Activated CD8-positive, alpha-beta memory T cell treated with anti-CD3 and anti-CD28 coated beads for 36 hours (primary cell): ENCODE measurements around the gene MT1H. TPM values are rescaled to one million over a fixed set of nuclear protein-coding genes. Genes with fewer than 3 reads are reported as not detected.
"Not testable (repeated sequence)": the region's sequence is repeated elsewhere in the genome, so short reads cannot be mapped to it uniquely, and the experiment has no call there.

ENCODE experiments used
- CTCF ChIA-PET: fragments of 350-600 bp; sonication (Branson Sonifier 250); formaldehyde crosslinking; loops from one replicate; lab custom pipeline; 2021; ENCODE audit warnings: antibody characterized with exemption; lab: Charles Lee
- POLR2A ChIA-PET: fragments of 350-600 bp; sonication (Branson Sonifier 250); formaldehyde crosslinking; loops from one replicate; lab custom pipeline; 2021; ENCODE audit warnings: antibody characterized with exemption; lab: Charles Lee
- total RNA-seq, 2 experiments: library from RNA; stranded (reverse); gene quantifications; one replicate each; pipeline ENCODE4 v1.2.3, GENCODE V29; 2021

MT1H gene
- total RNA-seq, 2 experiments from 2014 or later = 0.63 to 1.1 TPM

GRCh38 chr16:56652600-56652999 lies 17.0 kb upstream of the MT1H start:
- ChIA-PET POLR2A (no interaction called here), CTCF (interaction anchor here (1.1 to 1.2 kb wide), 2 partner anchors 9 to 49 kb away, joined by 3 to 4 read pairs; no protein-coding TSS in a partner anchor)

GRCh38 chr16:56653218-56653617 lies 16.4 kb upstream of the MT1H start:
- POLR2A ChIA-PET = interaction anchor here (0.7 kb wide), 1 partner anchor 29 kb away, joined by 5 read pairs; no protein-coding TSS in a partner anchor
- CTCF ChIA-PET = interaction anchor here (1.1 kb wide), 1 partner anchor 49 kb away, joined by 3 read pairs; no protein-coding TSS in a partner anchor

- CTCF ChIA-PET = interaction anchor here (1.5 kb wide), 1 partner anchor 34 kb away, joined by 4 read pairs; no protein-coding TSS in a partner anchor
- POLR2A ChIA-PET = no interaction called here
These were observed 11.9 kb upstream of the MT1H start, which contains the start of gene MT1F for GRCh38 chr16:56657555-56658326. MT1F (plus strand) TSS chr16:56657959; CDS start chr16:56658059, 100 bp downstream.

- POLR2A ChIA-PET = no interaction called here
- CTCF ChIA-PET = no interaction called here
These were observed 11.2 kb upstream of the MT1H start for GRCh38 chr16:56658327-56658875.

- ChIA-PET CTCF (interaction anchor here (0.7 kb wide), 1 partner anchor 39 kb away, joined by 5 read pairs; no protein-coding TSS in a partner anchor), POLR2A (no interaction called here)
These were observed 7.0 kb upstream of the MT1H start for GRCh38 chr16:56662357-56663354.

GRCh38 chr16:56664506-56664905 lies 5.1 kb upstream of the MT1H start:
- CTCF ChIA-PET = interaction anchor here (0.6 kb wide), 1 partner anchor 11 kb away, joined by 3 read pairs; no protein-coding TSS in a partner anchor
- POLR2A ChIA-PET = no interaction called here

- CTCF ChIA-PET = interaction anchor here (0.5 kb wide), 1 partner anchor 63 kb away, joined by 3 read pairs; no protein-coding TSS in a partner anchor
- POLR2A ChIA-PET = not testable (repeated sequence)
These were observed 4.0 kb upstream of the MT1H start for GRCh38 chr16:56665286-56666261.

GRCh38 chr16:56667581-56668571 lies 1.7 kb upstream of the MT1H start, which contains the start of gene MT1G:
MT1G (minus strand) TSS chr16:56668065; CDS start chr16:56667993, 72 bp downstream.
- CTCF ChIA-PET = interaction anchor here (0.9 to 1.5 kb wide), 3 partner anchors 8 to 14 kb away, joined by 3 to 6 read pairs (median 3); partner anchors contain the start of gene MT1X
- POLR2A ChIA-PET = no interaction called here

- POLR2A ChIA-PET = no interaction called here
- CTCF ChIA-PET = interaction anchor here (1.5 kb wide), 1 partner anchor 12 kb away, joined by 6 read pairs; the partner anchor contains the start of gene MT1X
These were observed 416 bp downstream of the MT1H start for GRCh38 chr16:56669840-56670619.

- CTCF ChIA-PET = interaction anchor here (0.5 kb wide), 1 partner anchor 30 kb away, joined by 3 read pairs; no protein-coding TSS in a partner anchor
- POLR2A ChIA-PET = no interaction called here
These were observed 963 bp downstream of the MT1H start for GRCh38 chr16:56670620-56670934.

- POLR2A ChIA-PET = not testable (repeated sequence)
These were observed 2.1 kb downstream of the MT1H start for GRCh38 chr16:56671691-56672090.

GRCh38 chr16:56672171-56672570 lies 2.6 kb downstream of the MT1H start:
- CTCF ChIA-PET, POLR2A ChIA-PET: not testable (repeated sequence)

More at GRCh38 chr16:56671691-56672090, 2.1 kb downstream of the MT1H start:
- CTCF ChIA-PET = not testable (repeated sequence)

GRCh38 chr16:56672761-56673536 lies 3.3 kb downstream of the MT1H start:
- CTCF ChIA-PET = no interaction called here
- POLR2A ChIA-PET = no interaction called here

GRCh38 chr16:56673921-56674320 lies 4.3 kb downstream of the MT1H start:
- CTCF ChIA-PET = interaction anchor here (1.0 kb wide), 1 partner anchor 26 kb away, joined by 3 read pairs; no protein-coding TSS in a partner anchor
- POLR2A ChIA-PET = no interaction called here

- CTCF ChIA-PET = interaction anchor here (1.0 kb wide), 1 partner anchor 26 kb away, joined by 3 read pairs; no protein-coding TSS in a partner anchor
- POLR2A ChIA-PET = not testable (repeated sequence)
These were observed 5.0 kb downstream of the MT1H start for GRCh38 chr16:56674570-56674969.
